Neural progenitor cell (in vitro differentiated cells): Measurements from ENCODE around the gene PTPRT. TPM values are rescaled to one million over a fixed set of nuclear protein-coding genes. Genes with fewer than 3 reads are reported as not detected.

ENCODE experiments used
- DNase-seq: peaks from one replicate; pipeline ENCODE4 v3.0.0-alpha.2; 2016; ENCODE audit warnings: low spot score
- H2AFZ ChIP-seq: fragments of 200-600 bp; sonication (generic); replicated peaks from 2 replicates; pipeline ENCODE4 v1.6.1; 2016; ENCODE audit warnings: antibody characterized with exemption
- H3F3A ChIP-seq: fragments of 200-600 bp; sonication (generic); 2 replicates; pipeline ENCODE4 v1.6.1; 2016; ENCODE audit warnings: antibody characterized with exemption, low read depth
- H3K27ac ChIP-seq: fragments of 200-600 bp; sonication (generic); 2 replicates; pipeline ENCODE4 v1.5.1; 2016; ENCODE audit warnings: mild to moderate bottlenecking
- H3K27me3 ChIP-seq: fragments of 200-600 bp; sonication (generic); 2 replicates; pipeline ENCODE4 v1.6.1; 2016; ENCODE audit warnings: mild to moderate bottlenecking, moderate library complexity
- H3K36me3 ChIP-seq: fragments of 200-600 bp; sonication (generic); 2 replicates; pipeline ENCODE4 v1.5.1; 2016
- H3K4me1 ChIP-seq: fragments of 200-600 bp; sonication (generic); 2 replicates; pipeline ENCODE4 v1.6.1; 2016; ENCODE audit warnings: mixed run types
- H3K4me2 ChIP-seq: fragments of 200-600 bp; sonication (generic); 2 replicates; pipeline ENCODE4 v1.6.1; 2016
- H3K4me3 ChIP-seq: fragments of 200-600 bp; sonication (generic); 2 replicates; pipeline ENCODE4 v1.5.1; 2016
- H3K79me2 ChIP-seq: fragments of 200-600 bp; sonication (generic); 2 replicates; pipeline ENCODE4 v1.6.1; 2016; ENCODE audit warnings: low read depth
- H3K9ac ChIP-seq: fragments of 200-600 bp; sonication (generic); 2 replicates; pipeline ENCODE4 v1.6.1; 2016
- H3K9me3 ChIP-seq: fragments of 200-600 bp; sonication (generic); 2 replicates; pipeline ENCODE4 v1.5.1; 2016; ENCODE audit warnings: low read depth
- H4K20me1 ChIP-seq: fragments of 200-600 bp; sonication (generic); 2 replicates; pipeline ENCODE4 v1.6.1; 2016; ENCODE audit warnings: low read depth
- H3K27ac Mint-ChIP-seq: 3 replicates; pipeline ENCODE4 v1.8.0; 2021; ENCODE audit warnings: mixed read lengths
- H3K27me3 Mint-ChIP-seq: 2 replicates; pipeline ENCODE4 v1.8.0; 2022; ENCODE audit warnings: low read depth, mild to moderate bottlenecking, inconsistent platforms, moderate library complexity, mixed read lengths; ENCODE audit not compliant: insufficient read depth
- H3K36me3 Mint-ChIP-seq: 3 replicates; pipeline ENCODE4 v1.8.0; 2021; ENCODE audit warnings: mixed read lengths
- H3K4me1 Mint-ChIP-seq: 3 replicates; pipeline ENCODE4 v1.8.0; 2021; ENCODE audit warnings: mixed read lengths
- H3K4me3 Mint-ChIP-seq: 3 replicates; pipeline ENCODE4 v1.8.0; 2021; ENCODE audit warnings: mild to moderate bottlenecking, moderate library complexity, mixed read lengths
- H3K9me3 Mint-ChIP-seq: 3 replicates; pipeline ENCODE4 v1.8.0; 2020; ENCODE audit warnings: mixed read lengths
- CTCF ChIP-seq: fragments of 200-600 bp; sonication (generic); IDR thresholded peaks from 2 replicates; pipeline ENCODE4 v1.5.1; 2017; ENCODE audit warnings: antibody characterized with exemption, mild to moderate bottlenecking
- EZH2 ChIP-seq: fragments of 200-600 bp; sonication (generic); IDR thresholded peaks from 2 replicates; pipeline ENCODE4 v1.6.1; 2017; ENCODE audit warnings: antibody characterized with exemption, mild to moderate bottlenecking, moderate library complexity
- EZH2phosphoT487 ChIP-seq: fragments of 200-600 bp; sonication (generic); IDR thresholded peaks from 2 replicates; pipeline ENCODE4 v1.6.1; 2017; ENCODE audit warnings: antibody characterized with exemption
- small RNA-seq: library from RNA; depleted of rRNA; stranded (forward); fragments of <200 nt; gene quantifications from one replicate; pipeline ENCODE3, GENCODE V24; 2015
- total RNA-seq: library from RNA; depleted of rRNA; stranded (reverse); fragments of >200 nt; gene quantifications from 2 replicates; pipeline ENCODE4 v1.2.3, GENCODE V29; 2015; ENCODE audit warnings: low replicate concordance

The PTPRT gene
- total RNA-seq, 1 donor from 2014 or later, result 1.1 TPM

GRCh38 chr20:42024653-42025052 is 1165.1 kb downstream of the PTPRT start:
- no peaks in the 10 kb centered on the region for H3K9me3 Mint-ChIP-seq
- H3K4me2 ChIP-seq, result no peak overlapping the region
- H3K27ac ChIP-seq, result no peak overlapping the region
- no peaks in the 10 kb centered on the region for H3K4me1 Mint-ChIP-seq
- no peaks in the 10 kb centered on the region for H3K9me3 ChIP-seq
- no peak overlapping the region for H3K4me3 ChIP-seq
- no peaks in the 10 kb centered on the region for H3K79me2 ChIP-seq
- H3K27ac Mint-ChIP-seq, result no peak overlapping the region
- H3K27me3 Mint-ChIP-seq, result peaks cover 2% of the 10 kb centered on the region
- H3K36me3 Mint-ChIP-seq, result no peaks in the 10 kb centered on the region
- no peak overlapping the region for H2AFZ ChIP-seq
- no peaks in the 10 kb centered on the region for H3K27me3 ChIP-seq
- no peak overlapping the region for H3K9ac ChIP-seq
- H4K20me1 ChIP-seq, result peaks cover 2% of the 10 kb centered on the region
- H3F3A ChIP-seq, result no peaks in the 10 kb centered on the region
- no peaks in the 10 kb centered on the region for H3K36me3 ChIP-seq
- no peaks in the 10 kb centered on the region for H3K4me1 ChIP-seq
- DNase-seq, result peak; percentile 78
- TF ChIP-seq CTCF (no peak), EZH2phosphoT487 (no peak), EZH2 (no peak)
- no peak overlapping the region for H3K4me3 Mint-ChIP-seq

Small RNA genes within 50 kb of the gene (small RNA-seq; reads per million reads assigned to genes)
- not detected for gene RN7SKP100
